NCI-H1105 (cell line): ENCODE measurements around the gene PHRF1.

Experiments
- DNase-seq: peaks from one replicate; lab custom pipeline; 2025; lab: John Stamatoyannopoulos, UW

PHRF1 gene, protein sequence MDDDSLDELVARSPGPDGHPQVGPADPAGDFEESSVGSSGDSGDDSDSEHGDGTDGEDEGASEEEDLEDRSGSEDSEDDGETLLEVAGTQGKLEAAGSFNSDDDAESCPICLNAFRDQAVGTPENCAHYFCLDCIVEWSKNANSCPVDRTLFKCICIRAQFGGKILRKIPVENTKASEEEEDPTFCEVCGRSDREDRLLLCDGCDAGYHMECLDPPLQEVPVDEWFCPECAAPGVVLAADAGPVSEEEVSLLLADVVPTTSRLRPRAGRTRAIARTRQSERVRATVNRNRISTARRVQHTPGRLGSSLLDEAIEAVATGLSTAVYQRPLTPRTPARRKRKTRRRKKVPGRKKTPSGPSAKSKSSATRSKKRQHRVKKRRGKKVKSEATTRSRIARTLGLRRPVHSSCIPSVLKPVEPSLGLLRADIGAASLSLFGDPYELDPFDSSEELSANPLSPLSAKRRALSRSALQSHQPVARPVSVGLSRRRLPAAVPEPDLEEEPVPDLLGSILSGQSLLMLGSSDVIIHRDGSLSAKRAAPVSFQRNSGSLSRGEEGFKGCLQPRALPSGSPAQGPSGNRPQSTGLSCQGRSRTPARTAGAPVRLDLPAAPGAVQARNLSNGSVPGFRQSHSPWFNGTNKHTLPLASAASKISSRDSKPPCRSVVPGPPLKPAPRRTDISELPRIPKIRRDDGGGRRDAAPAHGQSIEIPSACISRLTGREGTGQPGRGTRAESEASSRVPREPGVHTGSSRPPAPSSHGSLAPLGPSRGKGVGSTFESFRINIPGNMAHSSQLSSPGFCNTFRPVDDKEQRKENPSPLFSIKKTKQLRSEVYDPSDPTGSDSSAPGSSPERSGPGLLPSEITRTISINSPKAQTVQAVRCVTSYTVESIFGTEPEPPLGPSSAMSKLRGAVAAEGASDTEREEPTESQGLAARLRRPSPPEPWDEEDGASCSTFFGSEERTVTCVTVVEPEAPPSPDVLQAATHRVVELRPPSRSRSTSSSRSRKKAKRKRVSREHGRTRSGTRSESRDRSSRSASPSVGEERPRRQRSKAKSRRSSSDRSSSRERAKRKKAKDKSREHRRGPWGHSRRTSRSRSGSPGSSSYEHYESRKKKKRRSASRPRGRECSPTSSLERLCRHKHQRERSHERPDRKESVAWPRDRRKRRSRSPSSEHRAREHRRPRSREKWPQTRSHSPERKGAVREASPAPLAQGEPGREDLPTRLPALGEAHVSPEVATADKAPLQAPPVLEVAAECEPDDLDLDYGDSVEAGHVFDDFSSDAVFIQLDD (N-terminal part only)

DNA sequence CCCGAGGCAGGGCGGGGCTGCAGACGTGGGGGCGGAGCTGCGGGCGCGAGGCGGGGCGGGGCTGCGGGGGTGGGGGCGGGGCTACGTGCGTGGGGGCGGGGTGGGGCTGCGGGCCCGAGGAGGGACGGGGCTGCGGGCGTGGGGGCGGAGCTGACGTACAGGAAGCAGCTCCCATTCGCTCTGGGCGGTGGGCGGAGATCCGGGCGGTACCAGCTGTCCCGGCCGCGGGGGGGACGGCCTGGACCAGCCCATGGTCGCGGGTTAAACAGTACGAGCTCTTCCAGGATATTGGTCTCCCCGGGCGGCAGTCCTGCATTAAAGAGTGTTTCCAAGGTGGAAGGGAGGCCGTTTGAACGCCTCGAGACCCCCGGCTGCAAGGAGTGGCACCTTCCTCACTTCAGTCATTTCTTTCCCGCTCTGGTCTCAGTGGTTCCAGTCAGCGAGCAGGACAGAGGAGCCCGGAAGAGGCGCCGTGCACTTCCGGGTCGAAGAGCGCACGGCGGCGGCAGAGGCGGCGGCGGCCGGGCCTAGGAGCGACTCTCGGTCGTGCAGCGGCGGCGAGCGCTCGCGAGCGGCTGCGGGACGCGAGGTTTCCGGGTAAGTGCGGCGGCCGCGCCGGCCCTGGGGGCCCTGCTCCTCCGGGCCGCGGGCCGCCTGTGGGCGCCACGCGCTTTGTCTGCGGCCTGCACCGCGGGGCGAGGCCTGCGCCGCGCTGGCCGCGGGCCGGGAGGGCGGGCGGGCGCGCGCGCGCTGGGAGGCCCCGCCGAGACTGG lies at the start of gene PHRF1:
Gene PHRF1 (plus strand): TSS at position 475 of the 773 bp plus-strand sequence. CDS start 5,043 bp downstream, outside the sequence.
- peak; percentile 91 for DNase-seq

DNA sequence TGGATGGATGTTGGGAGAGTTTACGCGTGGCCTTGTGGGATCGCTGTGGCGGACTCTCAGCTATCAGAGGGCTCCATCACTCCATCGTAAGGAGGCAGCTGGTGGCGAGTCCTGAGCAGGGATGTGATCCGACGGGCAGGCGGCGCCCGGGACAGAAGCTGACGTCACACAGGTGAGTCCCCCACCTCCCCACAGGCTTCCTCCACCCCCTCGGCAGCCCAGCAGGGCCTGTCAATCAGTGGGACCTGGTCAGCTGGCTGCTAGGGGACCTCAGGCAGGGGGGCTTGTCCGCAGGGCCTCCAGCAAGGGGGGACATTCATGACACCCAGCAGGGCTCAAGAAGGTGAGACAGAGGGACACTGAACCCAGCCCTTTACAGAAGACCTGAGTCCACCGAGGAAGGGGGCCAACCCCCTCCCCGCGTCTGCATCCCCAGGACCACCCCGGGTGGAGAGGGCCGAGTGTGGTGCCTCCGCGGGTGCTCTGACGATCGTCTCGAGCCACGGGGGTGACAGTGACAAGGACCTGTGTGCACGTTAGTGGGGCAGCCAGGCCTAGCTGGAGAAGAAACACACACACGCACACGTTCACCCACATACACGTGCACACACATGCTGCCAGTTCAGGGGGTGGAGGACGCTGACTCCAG lies 48.0 kb upstream of the PHRF1 start:
- DNase-seq, result no peak

DNA sequence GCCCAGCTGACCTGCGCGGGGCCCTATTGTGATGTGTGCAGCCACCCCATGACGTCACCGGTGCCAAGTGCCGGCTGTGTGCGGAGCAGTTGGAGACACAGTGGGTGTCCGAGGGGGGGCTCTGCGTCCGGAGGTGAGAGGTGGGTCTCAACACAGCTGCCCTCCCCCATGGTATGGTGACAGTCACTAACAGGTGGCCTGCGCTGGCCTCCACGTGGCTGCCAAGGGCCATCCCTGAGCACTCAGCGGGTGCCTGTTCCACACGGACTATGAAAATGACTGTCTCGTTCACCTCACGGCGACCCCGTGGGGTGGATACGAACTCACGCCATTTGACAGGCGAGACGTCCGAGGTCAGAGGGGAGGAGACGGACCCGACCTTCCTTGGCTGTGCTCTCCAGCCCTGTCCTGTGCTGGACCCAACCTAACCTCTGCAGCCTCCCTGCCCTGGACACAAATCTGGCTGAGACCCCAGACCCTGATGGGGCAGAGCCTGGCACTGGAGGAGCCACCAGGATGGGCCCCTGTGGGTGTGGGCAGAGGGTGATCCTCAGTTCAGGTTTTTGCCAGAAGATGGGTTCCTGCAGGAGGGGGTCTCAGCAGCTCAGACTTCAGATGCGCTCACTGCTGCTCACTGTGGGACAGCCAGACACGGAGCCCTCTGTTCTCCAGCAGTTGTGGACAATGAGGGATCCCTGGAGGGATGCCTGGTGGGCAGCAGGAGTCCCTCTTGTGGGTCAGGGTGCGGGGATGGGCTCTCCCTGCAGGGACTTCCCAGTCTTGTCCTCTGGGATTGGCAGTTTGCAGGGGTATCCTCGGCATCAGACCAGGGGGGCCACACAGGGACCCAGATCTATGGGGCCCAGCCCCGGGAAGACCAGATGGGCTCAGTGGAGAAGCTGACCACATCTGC lies 47.2 kb upstream of the PHRF1 start:
- no peak for DNase-seq

DNA sequence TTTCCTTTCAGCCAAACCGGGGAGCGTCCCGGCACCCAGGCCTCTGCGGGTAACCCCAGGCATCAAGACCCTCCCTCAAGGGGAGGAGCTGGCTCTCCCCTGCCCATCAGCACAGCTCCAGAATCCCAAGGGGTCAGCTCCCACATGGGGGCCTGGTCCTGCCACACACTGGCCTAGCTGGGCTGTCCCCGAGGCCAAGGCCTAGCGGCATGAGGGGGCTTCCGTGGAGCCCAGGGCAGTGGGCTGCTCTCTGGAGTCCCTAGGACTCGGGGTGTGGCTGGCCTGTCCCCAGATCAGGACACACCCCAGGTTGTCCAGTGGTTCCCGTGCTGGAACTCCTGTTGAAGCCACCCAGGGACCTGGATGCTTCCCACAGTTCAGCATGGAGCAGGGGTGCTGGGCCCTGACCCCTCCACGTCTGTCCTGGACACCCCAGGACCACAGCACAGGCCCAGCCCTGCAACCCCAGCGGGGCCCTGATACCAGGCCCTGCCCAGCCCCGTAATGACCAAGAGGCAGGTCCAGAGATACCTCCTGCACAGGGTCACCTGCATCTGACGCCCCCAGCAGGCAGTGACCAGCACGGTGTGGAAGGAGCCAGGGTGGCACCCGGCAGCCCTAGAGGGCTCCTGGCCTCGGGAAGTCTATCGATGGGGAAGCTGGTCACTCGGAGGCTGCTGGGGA lies 46.4 kb upstream of the PHRF1 start:
- no peak for DNase-seq

DNA sequence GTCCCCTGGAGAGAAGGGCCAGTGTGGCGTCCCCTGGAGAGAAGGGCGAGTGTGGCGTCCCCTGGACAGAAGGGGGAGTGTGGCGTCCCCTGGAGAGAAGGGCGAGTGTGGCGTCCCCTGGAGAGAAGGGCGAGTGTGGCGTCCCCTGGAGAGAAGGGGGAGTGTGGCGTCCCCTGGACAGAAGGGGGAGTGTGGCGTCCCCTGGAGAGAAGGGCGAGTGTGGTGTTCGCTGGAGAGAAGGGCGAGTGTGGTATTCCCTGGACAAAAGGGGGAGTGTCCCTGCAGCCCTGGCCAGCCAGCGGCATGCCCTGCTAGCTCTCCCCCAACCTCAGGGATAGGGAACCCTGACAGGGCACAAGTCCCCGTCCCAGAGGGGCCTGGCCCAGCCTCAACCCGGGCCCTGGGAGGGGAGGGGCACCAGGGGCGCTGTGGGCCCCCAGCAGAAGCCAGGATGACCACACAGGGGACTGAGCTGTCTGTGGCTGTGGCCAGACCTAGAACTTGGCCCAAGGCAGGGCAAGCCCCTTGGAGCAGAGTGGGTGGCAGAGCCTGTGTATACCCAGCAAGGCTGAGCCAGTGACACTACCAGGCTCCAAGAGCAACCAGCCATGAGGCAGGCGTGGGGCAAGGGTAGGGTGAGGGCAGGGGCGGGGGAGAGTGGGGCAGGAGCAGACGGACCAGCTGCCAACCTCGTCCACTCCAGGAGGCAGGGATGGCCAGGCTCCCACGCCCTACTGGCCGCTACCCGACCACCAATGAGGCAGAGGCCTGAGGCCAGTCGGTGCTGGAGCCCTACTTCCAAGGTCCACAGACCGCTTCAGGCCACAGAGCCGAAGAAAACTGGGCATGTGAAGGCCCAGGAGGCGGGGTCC lies 45.1 kb upstream of the PHRF1 start:
- DNase-seq, result no peak

DNA sequence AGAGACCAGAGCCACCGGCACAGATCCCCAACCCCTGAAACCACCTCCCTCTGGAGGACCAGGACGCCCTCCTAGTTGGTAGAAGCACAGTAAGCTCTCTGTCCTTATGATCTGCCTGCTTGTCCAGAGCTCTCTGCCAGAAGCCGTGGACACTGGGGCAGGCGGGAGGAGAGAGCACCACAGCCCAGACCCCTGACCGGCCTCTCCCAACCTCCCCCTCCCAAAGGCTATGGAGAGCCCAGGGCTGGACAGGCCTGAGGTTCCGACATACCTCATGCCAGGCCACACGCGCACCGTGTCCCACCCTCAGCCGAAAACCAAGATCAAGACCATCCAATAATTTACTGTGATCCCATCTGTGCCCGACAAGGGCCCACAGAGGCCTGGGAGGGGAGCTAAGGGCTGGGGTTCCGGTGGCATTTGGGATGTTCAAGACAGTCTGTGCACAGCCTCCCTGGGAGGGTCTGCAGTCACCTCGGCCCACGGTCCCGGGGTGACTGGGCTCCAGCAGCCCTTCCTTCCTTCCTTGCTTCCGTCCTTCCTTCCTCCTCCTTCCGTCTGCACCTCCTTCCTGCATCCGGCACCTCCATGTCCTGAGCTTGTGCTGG lies 44.2 kb upstream of the PHRF1 start:
- DNase-seq, result no peak

DNA sequence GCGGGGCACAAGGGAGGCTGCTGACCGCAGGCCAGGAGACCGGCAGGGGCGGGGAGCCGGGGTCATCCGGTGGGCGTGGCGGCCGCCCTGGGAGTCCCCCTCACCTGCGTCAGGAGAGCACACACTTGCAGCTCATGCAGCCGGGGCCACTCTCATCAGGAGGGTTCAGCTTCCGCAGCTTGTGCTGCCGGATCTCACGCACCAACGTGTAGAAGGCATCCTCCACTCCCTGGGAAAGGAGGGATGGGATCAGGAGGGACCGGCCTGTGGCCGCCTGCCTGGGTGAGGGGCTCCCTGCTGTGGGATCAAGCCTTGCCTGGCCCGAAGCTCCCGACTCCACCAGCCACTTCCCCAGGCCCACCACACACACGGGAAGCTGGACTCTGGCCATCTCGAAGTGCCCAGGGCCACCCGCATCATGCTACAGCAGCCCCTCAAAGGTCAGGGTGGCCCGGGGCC lies 43.7 kb upstream of the PHRF1 start:
- DNase-seq, result no peak

DNA sequence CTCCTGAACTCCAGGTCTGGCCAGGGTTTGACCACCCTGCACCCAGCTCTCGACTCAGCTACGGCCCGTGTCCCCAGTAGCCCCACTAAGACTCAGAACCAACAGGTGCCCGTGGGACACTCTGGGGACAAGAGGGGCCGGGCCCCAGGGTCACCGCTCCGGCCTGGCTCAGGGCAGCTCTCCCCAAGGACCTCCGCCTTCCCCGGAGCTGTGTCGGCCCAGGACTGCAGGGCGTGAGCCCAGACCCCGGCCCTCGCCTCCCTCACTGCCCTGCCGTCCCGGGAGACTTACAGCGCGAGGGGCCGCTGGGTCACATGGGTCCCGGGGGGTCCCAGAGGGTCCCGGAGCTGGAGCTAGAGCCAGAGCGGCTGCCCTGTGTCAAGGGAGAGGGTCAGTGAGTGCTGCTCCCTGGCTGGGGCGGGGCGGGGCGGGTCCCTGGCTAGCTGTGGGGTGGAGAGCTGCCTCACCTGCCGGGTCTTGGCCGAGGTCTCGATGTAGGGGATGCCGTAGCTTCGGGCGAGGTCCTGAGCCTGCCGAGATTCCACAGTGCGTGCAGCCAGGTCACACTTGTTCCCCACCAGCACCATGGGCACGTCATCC lies 43.2 kb upstream of the PHRF1 start:
- no peak for DNase-seq

DNA sequence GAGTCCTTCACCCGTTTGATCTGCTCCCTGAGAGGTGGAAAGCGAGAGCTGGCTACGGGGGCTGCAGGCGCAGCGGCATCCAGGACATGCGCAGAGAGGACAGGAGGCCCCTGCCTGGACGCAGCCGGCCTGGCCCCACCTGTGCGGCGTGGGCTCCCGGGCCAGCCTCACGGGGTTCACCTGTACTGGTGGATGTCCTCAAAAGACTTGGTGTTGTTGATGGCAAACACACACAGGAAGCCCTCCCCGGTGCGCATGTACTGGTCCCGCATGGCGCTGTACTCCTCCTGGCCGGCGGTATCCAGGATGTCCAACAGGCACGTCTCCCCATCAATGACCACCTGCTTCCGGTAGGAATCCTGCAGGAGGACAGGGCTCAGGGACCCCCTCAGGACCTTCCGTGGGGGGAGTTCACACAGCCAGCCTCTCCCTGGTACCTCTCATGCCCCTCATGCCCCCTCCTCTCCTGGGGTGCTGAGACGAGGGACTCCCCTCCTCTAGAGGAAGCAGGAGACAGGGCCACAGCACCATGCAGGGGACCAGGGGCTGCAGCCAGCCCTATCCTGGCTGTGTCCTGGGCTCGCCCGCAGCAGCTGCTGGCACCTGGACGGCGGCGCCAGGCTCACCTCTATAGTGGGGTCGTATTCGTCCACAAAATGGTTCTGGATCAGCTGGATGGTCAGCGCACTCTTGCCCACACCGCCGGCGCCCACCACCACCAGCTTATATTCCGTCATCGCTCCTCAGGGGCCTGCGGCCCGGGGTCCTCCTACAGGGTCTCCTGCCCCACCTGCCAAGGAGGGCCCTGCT lies 42.5 kb upstream of the PHRF1 start:
- no peak for DNase-seq

DNA sequence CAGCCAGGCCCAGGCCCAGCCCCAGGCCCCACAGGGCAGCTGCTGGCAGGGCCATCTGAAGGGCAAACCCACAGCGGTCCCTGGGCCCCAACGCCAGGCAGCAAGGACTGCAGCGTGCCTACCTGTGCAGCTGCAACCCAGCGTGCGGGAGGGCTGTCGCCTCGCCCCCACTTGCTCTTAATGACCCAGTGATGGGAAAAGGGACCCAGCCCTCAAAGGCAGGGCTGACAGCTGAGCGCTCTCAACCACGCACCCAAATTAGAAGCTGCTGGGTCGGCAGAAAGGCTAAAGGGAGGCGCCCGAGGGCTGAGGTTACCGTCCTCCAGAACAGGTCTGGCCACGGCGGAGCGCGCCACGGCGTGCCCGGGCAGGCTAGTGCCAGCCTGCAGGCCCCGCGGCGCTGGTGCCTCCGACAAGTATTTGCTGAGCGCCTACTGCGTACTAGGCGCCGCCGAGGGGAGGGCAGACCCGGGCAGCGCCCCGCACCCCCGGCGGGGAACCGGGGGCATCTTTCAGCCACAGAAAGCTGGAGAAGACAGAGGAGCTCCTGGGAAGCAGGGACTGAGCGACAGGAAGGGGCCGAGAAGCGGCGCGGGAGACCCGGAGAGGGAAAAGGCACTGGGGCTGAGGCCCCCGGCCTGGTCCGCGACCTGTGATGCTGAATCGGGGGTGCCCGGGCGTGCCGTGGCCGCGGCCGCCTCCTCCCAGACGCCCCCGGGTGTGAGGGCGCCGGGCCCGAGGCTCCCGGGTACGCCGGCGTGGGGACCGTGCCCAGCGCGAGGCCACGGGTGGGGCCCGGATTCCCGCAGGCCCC lies 41.7 kb upstream of the PHRF1 start:
- peak; percentile 65 for DNase-seq

DNA sequence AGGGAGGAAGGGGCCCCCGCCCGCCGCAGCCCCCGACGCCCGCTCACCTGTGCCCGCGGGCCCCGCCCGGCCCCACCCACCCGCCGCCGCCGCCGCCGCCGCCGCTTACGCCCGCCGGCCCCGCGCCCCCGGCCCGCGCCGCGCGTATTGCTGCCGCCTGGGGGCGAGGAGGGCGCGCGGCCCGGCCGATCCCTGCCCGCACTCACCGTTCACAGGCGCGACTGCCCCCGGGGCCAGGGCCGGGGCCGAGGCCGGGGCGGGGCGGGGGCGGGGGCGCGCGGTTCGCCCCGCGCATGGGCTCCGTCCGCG lies 41.1 kb upstream of the PHRF1 start:
- DNase-seq, result no peak

DNA sequence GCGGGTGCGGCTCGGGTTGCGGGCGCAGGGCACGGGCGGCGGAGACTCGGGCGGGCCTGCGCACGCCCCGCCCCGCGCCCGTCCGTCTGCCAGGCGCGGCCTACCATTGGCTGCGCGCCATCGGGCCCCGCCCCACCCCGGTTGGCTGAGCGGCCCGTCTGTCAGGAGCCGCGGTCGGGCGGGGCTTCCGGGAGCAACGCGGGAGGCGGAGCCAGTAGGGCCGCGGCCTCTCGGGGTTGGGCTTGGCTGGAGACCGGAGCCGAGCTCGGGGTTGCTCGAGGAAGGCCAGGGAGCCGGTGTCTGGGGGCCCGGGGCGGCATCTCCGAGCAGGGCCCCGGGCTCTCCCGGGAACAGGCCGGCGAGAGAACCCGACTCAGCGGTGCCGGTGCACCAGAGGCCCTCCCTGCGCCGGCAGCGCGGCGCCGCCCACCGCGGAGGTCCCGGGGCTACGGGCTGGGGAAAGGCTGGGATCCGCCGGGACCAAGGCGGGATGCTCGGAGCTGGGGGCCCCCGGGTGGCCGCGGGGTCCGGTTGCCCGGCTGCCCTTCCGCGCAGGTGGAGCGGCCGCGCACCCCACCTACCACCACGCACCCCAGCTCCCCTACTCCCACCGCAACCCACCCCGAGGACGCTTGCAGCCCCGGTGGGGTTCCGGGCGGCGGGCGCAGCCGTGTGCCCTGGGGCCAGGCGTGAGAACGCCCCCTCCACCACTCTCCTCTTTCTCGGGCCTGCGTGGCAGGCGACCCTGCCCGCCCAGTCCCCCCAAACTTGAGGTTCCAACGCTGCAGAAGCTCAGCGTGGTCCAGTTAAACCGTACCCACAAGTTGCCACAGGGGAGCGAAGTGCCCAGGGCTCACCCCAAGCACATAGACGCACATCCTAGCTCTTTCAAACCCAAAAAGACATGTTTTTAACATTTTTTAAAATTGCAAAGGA lies 40.5 kb upstream of the PHRF1 start, which contains the start of gene HRAS:
Gene HRAS (minus strand): TSS at position 58 of the 936 bp plus-strand sequence.
- DNase-seq, result peak; percentile 93

DNA sequence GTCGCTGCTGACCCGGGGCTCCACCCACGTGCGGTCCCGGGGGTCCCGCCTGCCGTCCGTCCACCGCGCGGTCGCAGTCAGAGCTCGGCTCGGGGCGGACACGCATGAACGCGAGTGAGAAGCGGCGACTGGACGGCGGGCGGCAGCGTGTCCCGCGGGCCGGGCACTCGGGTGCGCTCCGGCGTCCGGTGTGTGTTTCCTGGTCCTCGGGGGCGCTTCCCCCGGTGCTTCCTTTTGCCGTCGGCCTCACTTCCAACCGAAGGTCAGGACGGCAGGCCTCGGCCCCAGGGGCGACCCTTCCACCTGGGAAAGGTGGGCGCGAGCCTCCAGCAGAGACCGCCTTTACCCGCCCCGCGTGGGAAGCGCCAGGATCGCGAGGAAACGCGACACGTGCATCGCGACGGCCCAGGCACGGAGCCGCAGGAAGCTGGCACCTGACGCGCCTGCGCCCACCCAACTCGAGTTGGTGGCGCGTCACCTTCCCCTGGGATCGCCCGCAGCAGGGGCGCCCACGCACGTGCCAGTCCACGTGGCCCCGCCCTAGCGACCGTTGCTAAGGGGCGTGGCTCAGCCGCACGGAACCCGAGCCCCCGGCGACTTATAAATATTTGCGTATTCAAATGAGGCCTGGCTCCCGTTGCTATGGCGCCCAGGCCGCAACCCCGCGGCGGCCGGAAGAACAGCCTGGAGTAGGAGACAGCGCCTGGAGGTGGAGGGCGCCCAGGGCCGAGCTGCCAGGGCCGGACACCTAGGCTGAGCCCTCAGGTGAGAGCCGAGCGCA lies 39.2 kb upstream of the PHRF1 start, which contains the start of gene LRRC56:
Gene LRRC56 (plus strand): TSS at position 687 of the 781 bp plus-strand sequence. CDS start 3,158 bp downstream, outside the sequence.
- DNase-seq, result no peak
